GM18867 (cell line): ENCODE measurements around the gene EYA2.

Experiments used
- ATAC-seq: cut with Tn5 transposase; IDR thresholded peaks from one replicate; pipeline ENCODE4 v1.9.1; 2021; ENCODE audit warnings: mild to moderate bottlenecking, moderate library complexity; ENCODE audit not compliant: unreplicated experiment

The EYA2 gene

GRCh38 chr20:47031004-47031403 is 136.4 kb downstream of the EYA2 start:
- no peak for ATAC-seq

- ATAC-seq = no peak
These were observed 137.2 kb downstream of the EYA2 start for GRCh38 chr20:47031821-47032220.

- ATAC-seq = no peak
These were observed 138.4 kb downstream of the EYA2 start for GRCh38 chr20:47032933-47033578.

GRCh38 chr20:47033665-47034064 is 139.0 kb downstream of the EYA2 start:
- no peak for ATAC-seq

- no peak for ATAC-seq
These were observed 140.5 kb downstream of the EYA2 start for GRCh38 chr20:47035026-47035590.

GRCh38 chr20:47036091-47036870 is 141.6 kb downstream of the EYA2 start:
- ATAC-seq = no peak

- no peak for ATAC-seq
These were observed 144.2 kb downstream of the EYA2 start for GRCh38 chr20:47038566-47039560.

- ATAC-seq = no peak
These were observed 146.0 kb downstream of the EYA2 start for GRCh38 chr20:47040506-47041125.

GRCh38 chr20:47041396-47041899 is 146.8 kb downstream of the EYA2 start:
- no peak for ATAC-seq

- ATAC-seq = no peak
These were observed 147.8 kb downstream of the EYA2 start for GRCh38 chr20:47042464-47042863.

GRCh38 chr20:47043086-47043485 is 148.4 kb downstream of the EYA2 start:
- no peak for ATAC-seq

GRCh38 chr20:47044938-47045337 is 150.3 kb downstream of the EYA2 start:
- ATAC-seq = no peak

GRCh38 chr20:47048054-47048453 is 153.4 kb downstream of the EYA2 start:
- no peak for ATAC-seq

GRCh38 chr20:47049771-47050170 is 155.1 kb downstream of the EYA2 start:
- no peak for ATAC-seq

GRCh38 chr20:47050996-47051395 is 156.4 kb downstream of the EYA2 start:
- no peak for ATAC-seq

- ATAC-seq = no peak
These were observed 157.4 kb downstream of the EYA2 start for GRCh38 chr20:47051936-47052526.

- ATAC-seq = no peak
These were observed 159.9 kb downstream of the EYA2 start for GRCh38 chr20:47054506-47054905.

GRCh38 chr20:47054945-47055344 is 160.3 kb downstream of the EYA2 start:
- no peak for ATAC-seq

GRCh38 chr20:47055699-47056369 is 161.2 kb downstream of the EYA2 start:
- ATAC-seq = no peak
